Activated CD8-positive, alpha-beta memory T cell treated with anti-CD3 and anti-CD28 coated beads for 36 hours (primary cell): ENCODE data around the gene SPANXA1. TPM values are rescaled to one million over a fixed set of nuclear protein-coding genes. Genes with fewer than 3 reads are reported as not detected.
"Not testable (repeated sequence)": the region's sequence is repeated elsewhere in the genome, so short reads cannot be mapped to it uniquely, and the experiment has no call there.

Experiments used
- CTCF ChIA-PET: fragments of 350-600 bp; sonication (Branson Sonifier 250); formaldehyde crosslinking; loops from one replicate; lab custom pipeline; 2021; ENCODE audit warnings: antibody characterized with exemption; lab: Charles Lee
- POLR2A ChIA-PET: fragments of 350-600 bp; sonication (Branson Sonifier 250); formaldehyde crosslinking; loops from one replicate; lab custom pipeline; 2021; ENCODE audit warnings: antibody characterized with exemption; lab: Charles Lee
- total RNA-seq, 2 experiments: library from RNA; stranded (reverse); gene quantifications; one replicate each; pipeline ENCODE4 v1.2.3, GENCODE V29; 2021

Gene SPANXA1
- total RNA-seq = not detected

DNA sequence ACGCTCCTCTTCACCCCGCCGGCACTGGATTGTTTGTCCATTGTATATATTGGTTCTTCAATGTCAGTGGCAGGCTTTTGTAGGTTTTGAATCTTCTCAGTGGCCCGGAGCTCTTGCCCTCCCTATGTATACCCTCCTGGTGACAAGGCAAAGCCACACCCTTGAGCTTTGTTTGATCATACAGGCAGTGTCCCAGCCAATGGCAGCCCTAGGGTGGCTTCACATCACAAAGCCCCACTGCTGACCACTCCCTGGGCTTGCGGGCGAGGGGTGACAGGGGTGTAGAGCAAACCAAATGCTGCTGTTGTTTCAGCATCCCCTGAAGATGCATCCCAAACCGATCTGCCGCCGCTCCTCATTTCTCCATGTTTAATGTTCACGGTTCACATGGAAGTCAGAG is at the start of gene SPANXA1:
TSS of gene SPANXA1 (minus strand) at position 101 of the 400 bp plus-strand sequence. CDS start at position 41, 60 bp downstream.
- CTCF ChIA-PET, POLR2A ChIA-PET: not testable (repeated sequence)

GRCh38 chrX:141632124-141632523 is 47.6 kb upstream of the SPANXA1 start:
- CTCF ChIA-PET = no interaction called here
- POLR2A ChIA-PET = no interaction called here

- ChIA-PET POLR2A (no interaction called here), CTCF (no interaction called here)
Measured at GRCh38 chrX:141619336-141619735, 34.8 kb upstream of the SPANXA1 start.

DNA sequence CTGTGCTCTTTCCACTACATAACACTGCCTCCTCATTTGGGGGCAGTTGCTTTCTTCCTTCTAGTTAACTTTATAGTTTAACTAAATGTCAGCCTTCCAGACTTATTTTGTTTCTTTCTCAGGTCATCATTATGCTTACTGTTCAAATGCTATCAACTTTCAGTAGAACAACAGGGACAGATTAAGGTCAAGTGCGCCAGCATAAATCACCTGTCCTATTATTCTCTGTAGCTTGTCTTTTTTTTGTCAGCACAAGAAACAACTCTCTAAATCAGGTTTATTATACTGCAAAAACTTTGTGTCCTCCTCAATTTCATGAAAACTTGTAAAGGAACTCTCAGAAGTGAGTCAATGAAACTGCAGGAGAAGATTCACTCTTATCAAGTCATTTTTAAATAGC is 24.6 kb upstream of the SPANXA1 start:
- POLR2A ChIA-PET = no interaction called here
- CTCF ChIA-PET = no interaction called here

DNA sequence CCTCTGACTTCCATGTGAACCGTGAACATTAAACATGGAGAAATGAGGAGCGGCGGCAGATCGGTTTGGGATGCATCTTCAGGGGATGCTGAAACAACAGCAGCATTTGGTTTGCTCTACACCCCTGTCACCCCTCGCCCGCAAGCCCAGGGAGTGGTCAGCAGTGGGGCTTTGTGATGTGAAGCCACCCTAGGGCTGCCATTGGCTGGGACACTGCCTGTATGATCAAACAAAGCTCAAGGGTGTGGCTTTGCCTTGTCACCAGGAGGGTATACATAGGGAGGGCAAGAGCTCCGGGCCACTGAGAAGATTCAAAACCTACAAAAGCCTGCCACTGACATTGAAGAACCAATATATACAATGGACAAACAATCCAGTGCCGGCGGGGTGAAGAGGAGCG is 4.9 kb upstream of the SPANXA1 start, which contains the start of gene SPANXA2:
TSS of gene SPANXA2 (plus strand) at position 301 of the 400 bp plus-strand sequence. CDS start at position 361, 60 bp downstream.
- POLR2A ChIA-PET, CTCF ChIA-PET: not testable (repeated sequence)

GRCh38 chrX:141542551-141542950 is 42.0 kb downstream of the SPANXA1 start:
- POLR2A ChIA-PET, CTCF ChIA-PET: not testable (repeated sequence)

Other genes with a start within 250 kb of the SPANXA1 start
- not detected for gene SPANXA2, start 5.0 kb upstream of the SPANXA1 start, total RNA-seq
- gene SPANXD, start 114.0 kb upstream of the SPANXA1 start, total RNA-seq = not detected